HG03432 (cell line): ENCODE data around the gene GFRA1.

Source experiments
- ATAC-seq: cut with Tn5 transposase; IDR thresholded peaks from one replicate; pipeline ENCODE4 v1.9.1; 2021; ENCODE audit warnings: mild to moderate bottlenecking, moderate library complexity; ENCODE audit not compliant: unreplicated experiment

The GFRA1 gene

GRCh38 chr10:116109481-116109880 lies 163.5 kb downstream of the GFRA1 start:
- ATAC-seq = no peak

DNA sequence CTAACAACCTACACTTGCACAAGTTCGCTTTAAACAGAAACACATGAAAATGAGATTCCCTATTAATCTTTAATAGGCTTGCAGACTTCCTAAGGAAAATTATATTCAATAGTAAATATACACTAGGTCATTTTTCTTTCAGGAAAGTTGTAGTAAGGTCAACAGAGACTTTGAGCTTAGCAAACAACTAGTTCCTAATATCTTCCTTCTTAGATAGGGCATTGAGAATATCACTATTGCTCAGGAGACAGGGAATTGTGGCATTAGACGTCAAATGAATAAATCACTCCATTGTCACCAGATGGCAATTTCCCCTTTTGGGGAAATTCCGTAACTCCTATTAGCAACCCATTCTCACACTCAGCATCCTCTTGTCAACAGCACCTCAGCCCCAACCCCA lies 164.9 kb downstream of the GFRA1 start:
- no peak for ATAC-seq

- ATAC-seq = no peak
Observed at GRCh38 chr10:116106611-116107010, 166.4 kb downstream of the GFRA1 start.

DNA sequence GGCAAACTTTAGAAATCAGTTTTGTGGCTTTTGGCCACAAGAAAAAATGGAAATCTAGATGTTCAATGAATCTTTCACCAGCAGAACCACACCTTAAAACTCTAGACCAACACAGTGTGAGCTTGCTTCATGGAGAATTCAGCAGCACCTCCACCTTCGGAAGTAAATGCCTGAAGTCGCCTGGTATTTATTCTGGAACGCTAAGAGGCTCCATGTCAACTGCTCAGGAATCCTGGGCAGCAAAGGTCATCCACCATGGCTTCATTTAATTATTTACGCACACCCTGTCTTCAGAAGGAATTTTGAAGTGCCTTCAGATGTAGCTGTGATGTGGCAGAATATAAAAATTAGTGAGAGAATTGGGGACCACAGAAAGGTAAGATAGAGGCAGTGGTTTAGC lies 167.7 kb downstream of the GFRA1 start:
- no peak for ATAC-seq

DNA sequence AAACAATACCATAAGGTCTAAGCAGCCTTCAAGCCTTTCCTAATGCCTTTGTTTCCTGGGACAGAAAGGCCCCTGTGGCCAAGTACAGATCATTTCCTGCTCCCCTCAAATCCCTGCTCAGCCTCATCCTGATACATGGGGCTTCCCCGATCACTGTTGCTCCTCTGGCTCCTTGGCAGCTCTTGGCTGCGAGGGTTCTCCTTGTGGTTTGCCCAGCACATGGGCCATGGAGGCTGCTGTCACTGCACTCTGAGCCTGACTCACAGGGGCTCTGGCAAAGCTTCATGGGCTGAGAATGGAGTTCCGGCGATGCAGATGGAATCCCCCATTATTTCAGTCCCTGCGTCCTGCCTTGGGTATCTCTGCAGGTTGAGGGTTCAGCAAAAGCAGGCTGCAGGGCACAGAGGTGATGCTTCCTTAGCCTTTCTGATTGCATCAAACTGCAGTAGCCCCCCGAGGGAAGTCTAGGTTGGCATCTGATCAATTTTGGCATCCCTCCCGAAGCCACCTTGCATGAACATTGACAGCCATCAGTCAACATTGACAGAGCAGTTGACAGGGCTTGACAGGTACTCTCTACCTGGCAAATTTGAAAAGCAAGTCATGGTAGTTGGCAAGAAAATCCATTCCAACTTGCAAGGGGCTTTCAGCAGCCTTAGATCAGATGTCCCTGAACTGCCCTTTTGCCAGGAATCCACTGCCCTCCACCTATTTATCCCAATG lies 168.6 kb downstream of the GFRA1 start:
- ATAC-seq = no peak

DNA sequence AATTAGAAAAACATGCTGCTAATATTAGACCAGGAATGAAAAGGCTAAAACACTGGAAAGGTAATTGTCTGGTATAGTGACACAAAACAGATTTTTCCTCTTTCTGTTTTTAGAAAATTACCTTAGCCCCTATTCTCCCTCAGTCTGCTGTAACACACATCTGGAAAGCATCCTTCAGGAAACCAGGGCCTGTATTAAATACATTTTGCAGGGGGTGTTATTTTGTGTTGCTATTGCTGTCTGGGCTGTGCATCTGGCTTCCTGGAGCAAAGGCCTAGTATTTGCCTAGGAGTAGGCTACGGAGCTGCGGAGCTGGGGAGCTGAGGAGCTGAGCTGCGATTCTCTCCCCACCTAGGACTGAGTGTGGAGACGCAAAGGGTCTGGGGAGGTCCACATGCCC lies 169.3 kb downstream of the GFRA1 start:
- no peak for ATAC-seq

- no peak for ATAC-seq
Observed at GRCh38 chr10:116101616-116102315, 171.2 kb downstream of the GFRA1 start.

DNA sequence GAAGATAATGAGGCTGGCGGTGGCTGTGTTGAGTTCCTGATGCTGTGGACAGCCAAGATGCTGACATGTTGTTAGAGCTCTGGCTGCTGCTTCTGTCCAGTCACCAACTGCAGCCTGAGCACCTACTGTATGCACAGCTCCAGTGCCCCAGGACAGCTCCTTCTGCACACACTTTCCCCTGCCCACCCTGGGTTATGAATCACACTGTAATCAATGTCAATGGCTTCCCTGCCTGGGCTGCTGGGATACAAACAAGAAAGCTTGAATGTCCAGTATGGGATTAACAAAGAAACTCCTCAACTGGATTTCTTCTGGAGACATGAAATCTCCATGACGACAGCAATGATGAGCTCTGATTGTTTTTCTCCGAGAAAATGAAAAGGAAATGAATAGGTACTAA lies 172.0 kb downstream of the GFRA1 start:
- ATAC-seq = no peak

- ATAC-seq = no peak
Observed at GRCh38 chr10:116099023-116099420, 174.0 kb downstream of the GFRA1 start.

DNA sequence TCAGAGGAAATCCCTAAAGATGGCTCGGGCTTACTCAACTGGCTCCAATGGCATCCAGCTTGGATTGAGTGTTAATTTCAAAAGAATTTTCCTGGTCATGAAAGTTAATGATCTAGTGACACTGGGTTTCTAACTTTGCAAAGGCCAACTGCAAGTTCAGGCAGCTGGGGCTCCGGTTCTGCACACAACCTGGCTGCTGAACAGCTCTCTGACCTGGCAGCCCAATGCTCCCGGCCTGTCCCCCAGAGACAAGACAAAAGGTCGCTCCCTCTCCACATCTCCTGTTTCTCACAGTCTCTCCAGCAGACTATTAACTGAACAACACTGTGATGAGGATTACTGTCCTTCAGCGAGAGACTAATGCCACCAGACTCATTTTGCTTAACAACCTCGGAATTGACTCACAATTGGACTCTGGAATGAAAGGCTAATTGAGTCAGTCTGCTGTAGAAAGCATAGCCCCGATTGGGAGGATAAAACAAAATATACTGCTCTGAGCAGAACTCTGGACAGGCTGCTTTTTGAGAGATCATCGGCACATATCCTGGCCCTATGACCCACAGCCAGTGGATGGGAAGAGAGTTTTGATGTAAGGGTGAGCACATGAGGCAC lies 174.5 kb downstream of the GFRA1 start:
- ATAC-seq = no peak

DNA sequence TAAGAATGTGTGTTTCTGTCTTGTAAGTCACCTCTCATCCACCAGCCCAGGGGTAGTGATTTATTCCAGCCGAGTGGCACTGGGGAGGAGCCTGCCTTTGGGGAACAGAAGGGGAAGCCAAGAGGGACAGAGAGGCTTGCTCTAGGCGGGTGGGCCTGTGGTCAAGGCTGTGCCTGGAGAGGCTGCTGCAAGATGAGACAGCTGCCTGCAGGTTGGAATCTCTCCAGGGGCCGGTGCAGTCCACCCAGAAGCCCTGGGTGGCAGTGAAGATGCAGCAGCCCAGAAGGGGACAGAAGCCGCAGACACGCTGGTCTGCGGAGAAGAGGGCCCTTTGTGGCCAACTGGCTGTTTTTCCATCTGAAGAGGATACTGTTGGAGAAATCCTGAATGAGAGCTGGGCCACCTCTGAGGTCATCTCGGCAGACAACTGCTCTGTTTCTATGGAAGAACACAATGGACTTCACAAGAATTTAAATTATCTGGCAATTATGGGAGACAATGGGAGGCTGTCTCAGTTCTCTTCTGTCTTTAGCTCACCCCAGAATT lies 175.7 kb downstream of the GFRA1 start:
- no peak for ATAC-seq

GRCh38 chr10:116096526-116096925 lies 176.5 kb downstream of the GFRA1 start:
- no peak for ATAC-seq

GRCh38 chr10:116094356-116094755 lies 178.7 kb downstream of the GFRA1 start:
- no peak for ATAC-seq

DNA sequence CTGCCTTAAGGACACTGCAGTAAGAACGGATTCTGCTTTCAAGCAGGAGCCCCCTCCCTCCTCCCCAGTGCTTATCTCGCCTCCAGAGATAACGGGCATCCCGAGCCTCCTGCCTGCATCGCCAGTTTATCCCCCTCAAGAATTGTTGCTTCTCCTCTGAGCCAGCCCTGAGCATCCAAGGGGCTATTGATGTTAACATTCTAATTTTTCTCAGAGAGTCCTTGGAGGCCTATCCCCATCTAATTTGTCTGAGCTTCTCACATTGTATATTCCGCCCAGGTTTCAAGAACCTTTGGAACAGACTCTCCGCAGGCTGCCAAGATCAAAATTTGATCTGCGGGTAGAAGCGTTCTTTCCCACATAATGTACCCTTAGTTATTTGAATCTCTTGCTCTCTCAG lies 180.0 kb downstream of the GFRA1 start:
- ATAC-seq = no peak

- no peak for ATAC-seq
Observed at GRCh38 chr10:116088985-116089384, 184.0 kb downstream of the GFRA1 start.

GRCh38 chr10:116085323-116085722 lies 187.7 kb downstream of the GFRA1 start:
- no peak for ATAC-seq

DNA sequence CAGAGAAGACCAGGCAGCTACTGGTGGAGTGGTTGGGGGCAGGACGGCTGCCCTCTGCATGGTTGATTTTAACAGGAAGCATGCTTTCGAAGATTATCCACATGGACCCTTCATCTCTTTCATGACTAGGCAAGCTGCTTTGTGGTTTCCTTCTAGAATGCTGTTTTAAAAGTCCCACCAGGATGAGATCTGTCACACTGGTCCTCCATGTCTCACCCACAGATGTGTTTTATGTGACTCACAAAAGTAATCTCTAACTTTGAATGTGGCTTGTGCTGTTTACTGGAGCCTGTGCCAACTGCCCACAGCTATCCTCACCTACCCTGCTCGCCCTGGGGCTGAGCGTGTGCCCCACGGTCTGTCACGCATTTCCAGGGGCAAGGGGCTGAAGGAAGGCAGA lies 188.8 kb downstream of the GFRA1 start:
- no peak for ATAC-seq

DNA sequence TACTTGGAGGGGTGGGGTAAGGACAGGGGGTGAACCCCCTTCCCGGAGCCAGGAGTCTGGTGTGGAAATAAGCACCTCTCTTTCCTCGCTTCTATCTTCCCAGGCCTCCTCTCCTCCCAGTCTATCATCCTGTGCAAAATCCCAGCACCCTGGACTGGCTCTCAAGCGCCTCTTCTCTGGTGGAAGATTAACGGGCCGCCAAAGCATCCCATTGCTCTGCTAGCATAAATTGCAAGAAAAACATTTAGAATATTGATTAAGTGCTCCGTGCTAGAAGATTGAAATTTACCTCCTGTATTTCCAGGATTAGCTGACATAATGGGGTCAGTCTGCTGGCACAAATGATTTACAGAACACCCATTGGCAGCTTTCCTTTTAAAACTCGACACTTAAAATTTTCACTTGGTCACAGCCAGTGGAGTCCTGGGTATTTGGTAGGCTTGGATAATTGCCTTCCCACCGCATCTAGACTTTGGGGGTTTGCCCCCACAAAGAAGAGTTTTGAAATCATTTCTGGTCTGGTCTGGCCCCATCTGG lies 189.7 kb downstream of the GFRA1 start:
- ATAC-seq = no peak

DNA sequence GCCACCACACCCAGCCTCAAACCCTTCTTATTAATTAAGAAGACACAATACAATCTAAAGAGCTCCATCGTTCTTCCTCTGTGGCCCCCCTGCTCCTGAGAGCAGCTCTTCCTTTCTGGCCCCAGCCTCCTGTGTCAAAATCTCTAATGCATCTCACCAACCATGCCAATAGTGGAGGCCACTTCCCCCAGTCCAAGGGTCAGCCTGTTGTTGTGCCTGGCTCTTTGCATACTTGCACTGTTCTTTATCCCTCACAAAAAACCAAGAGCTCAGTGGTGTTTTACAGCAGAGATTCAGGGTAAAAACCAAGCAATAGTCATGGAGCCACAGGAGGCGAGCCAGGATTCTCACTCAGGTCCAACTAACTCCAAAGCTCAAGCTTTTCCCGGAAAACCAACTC lies 190.2 kb downstream of the GFRA1 start:
- ATAC-seq = no peak

- no peak for ATAC-seq
Observed at GRCh38 chr10:116082206-116082605, 190.8 kb downstream of the GFRA1 start.

DNA sequence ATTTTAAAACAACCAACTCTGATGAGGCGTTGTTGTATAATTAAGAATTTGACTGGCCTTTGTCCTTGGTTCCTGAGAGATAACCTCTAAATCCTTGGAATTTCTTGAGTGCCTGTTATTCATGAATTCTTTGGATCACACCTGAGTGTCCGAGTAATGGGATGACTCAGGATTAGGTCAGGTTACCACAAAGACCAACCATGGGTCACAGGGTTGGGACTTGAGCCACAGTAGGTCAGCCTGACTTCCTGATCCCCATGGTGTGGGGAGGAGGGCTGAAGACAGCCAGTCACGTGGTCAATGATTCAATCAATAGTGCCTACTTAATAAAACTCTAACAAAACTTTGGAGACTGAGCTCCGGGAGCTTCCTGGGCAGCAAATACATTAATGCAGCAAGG lies 192.5 kb downstream of the GFRA1 start:
- ATAC-seq = no peak

- no peak for ATAC-seq
Observed at GRCh38 chr10:116079355-116079754, 193.7 kb downstream of the GFRA1 start.
